K562 (cell line): ENCODE data around the gene MEOX1. TPM values are rescaled to one million over a fixed set of nuclear protein-coding genes. Genes with fewer than 3 reads are reported as not detected.

Source experiments
- E2F3 ChIP-seq: fragments of 250-450 bp; sonication (Bioruptor Pico); IDR thresholded peaks from 2 replicates; pipeline ENCODE4 v1.4.0; 2020; ENCODE audit warnings: mild to moderate bottlenecking
- HMBOX1 ChIP-seq: sonication (generic); IDR thresholded peaks from 2 replicates; pipeline ENCODE4 v1.6.1; 2016
- MAFK ChIP-seq: IDR thresholded peaks from 2 replicates; pipeline ENCODE4 v1.6.1; 2011; ENCODE audit warnings: low read length, improper control_type of control experiment
- MED1 ChIP-seq: sonication (generic); formaldehyde crosslinking; IDR thresholded peaks from 2 replicates; pipeline ENCODE4 v1.8.1; 2023; ENCODE audit warnings: missing genetic modification reagents, borderline replicate concordance
- MGA ChIP-seq: fragments of 450-650 bp; IDR thresholded peaks from 2 replicates; pipeline ENCODE4 v1.6.1; 2016; ENCODE audit warnings: mild to moderate bottlenecking, moderate library complexity
- UBTF ChIP-seq, 2 experiments: IDR thresholded peaks; 2 replicates each; pipeline ENCODE4 v1.6.1; 2012; ENCODE audit warnings: improper control_type of control experiment in 2 of 2, low read depth in 2 of 2, low read length in 2 of 2, borderline replicate concordance in 1 of 2
- ZBED1 ChIP-seq: IDR thresholded peaks from 2 replicates; pipeline ENCODE4 v1.6.1; 2014
- polyA plus RNA-seq, 8 experiments: library from polyadenylated mRNA; depleted of rRNA in 4 of 8; stranded (reverse) in 5 of 8; unstranded in 3 of 8; fragments of >200 nt; fragmentation: Nextera tagmentation in 2 of 8; fragmentation: Illumina TruSeq in 1 of 8; extraction: Ambion mirVana in 2 of 8; extraction: Trizol in 1 of 8; gene quantifications; 2 replicates each; pipeline versions ENCODE4 v1.2.1 to v1.2.3, GENCODE V29; 2011 to 2014; ENCODE audit warnings: inconsistent platforms in 1 of 8, missing spikeins in 1 of 8
- total RNA-seq, 7 experiments: library from RNA; depleted of rRNA in 6 of 7; stranded (reverse); fragments of >200 nt in 6 of 7; fragmentation: Illumina TruSeq in 2 of 7; extraction: Trizol in 2 of 7; gene quantifications; 2 replicates each; pipeline versions ENCODE4 v1.2.1 to v1.2.3, GENCODE V29; 2011 to 2021; ENCODE audit warnings: low replicate concordance in 1 of 7
- TF ChIP-seq, protein P1 (sequence below), 2 experiments: fragments of 450-650 bp; IDR thresholded peaks; 2 replicates each; pipeline ENCODE4 v1.6.1; 2018; ENCODE audit warnings: mild to moderate bottlenecking in 2 of 2, low read depth in 1 of 2; ENCODE audit not compliant: partially characterized antibody in 2 of 2

MEOX1 gene
- total and polyA plus RNA-seq, 9 of the 15 experiments (the other 6 are each of a cell fraction or from before 2014, with no cell fraction given), result not detected

GRCh38 chr17:43636426-43636825 is 25.3 kb downstream of the MEOX1 start (continued):
- no peak for TF ChIP-seq UBTF (IDR thresholded peaks at IDR 0.05; ENCODE audit: borderline replicate concordance in 1 of 2, low read depth in 2 of 2, low read length in 2 of 2)
- TF ChIP-seq E2F3 (CRISPR knock-in tag), result no peak
- TF ChIP-seq, protein P1, sequence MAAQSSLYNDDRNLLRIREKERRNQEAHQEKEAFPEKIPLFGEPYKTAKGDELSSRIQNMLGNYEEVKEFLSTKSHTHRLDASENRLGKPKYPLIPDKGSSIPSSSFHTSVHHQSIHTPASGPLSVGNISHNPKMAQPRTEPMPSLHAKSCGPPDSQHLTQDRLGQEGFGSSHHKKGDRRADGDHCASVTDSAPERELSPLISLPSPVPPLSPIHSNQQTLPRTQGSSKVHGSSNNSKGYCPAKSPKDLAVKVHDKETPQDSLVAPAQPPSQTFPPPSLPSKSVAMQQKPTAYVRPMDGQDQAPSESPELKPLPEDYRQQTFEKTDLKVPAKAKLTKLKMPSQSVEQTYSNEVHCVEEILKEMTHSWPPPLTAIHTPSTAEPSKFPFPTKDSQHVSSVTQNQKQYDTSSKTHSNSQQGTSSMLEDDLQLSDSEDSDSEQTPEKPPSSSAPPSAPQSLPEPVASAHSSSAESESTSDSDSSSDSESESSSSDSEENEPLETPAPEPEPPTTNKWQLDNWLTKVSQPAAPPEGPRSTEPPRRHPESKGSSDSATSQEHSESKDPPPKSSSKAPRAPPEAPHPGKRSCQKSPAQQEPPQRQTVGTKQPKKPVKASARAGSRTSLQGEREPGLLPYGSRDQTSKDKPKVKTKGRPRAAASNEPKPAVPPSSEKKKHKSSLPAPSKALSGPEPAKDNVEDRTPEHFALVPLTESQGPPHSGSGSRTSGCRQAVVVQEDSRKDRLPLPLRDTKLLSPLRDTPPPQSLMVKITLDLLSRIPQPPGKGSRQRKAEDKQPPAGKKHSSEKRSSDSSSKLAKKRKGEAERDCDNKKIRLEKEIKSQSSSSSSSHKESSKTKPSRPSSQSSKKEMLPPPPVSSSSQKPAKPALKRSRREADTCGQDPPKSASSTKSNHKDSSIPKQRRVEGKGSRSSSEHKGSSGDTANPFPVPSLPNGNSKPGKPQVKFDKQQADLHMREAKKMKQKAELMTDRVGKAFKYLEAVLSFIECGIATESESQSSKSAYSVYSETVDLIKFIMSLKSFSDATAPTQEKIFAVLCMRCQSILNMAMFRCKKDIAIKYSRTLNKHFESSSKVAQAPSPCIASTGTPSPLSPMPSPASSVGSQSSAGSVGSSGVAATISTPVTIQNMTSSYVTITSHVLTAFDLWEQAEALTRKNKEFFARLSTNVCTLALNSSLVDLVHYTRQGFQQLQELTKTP (IDR thresholded peaks at IDR 0.05; ENCODE audit: low read depth in 1 of 2, partially characterized antibody in 2 of 2), result no peak
- no peak for TF ChIP-seq MED1 (CRISPR knock-in tag)
- no peak for TF ChIP-seq MAFK
- TF ChIP-seq MGA, result no peak
- no peak for TF ChIP-seq ZBED1
- no peak for TF ChIP-seq HMBOX1
